Upper lobe of right lung (tissue), 1 donor: Measurements from ENCODE around the gene CIRBP. TPM values are rescaled to one million over a fixed set of nuclear protein-coding genes. Genes with fewer than 3 reads are reported as not detected.

ENCODE experiments used
- ATAC-seq: fragments of 200-7000 bp; cut with Tn5 transposase; one replicate; pipeline ENCODE4 v1.9.1; 2020; ENCODE audit warnings: mild to moderate bottlenecking, moderate library complexity
- DNase-seq: peaks from one replicate; pipeline ENCODE4 v3.0.0-alpha.2; 2020
- H3K27ac ChIP-seq: fragments of 200-600 bp; one replicate; pipeline ENCODE4 v1.8.0; 2022
- H3K27me3 ChIP-seq: fragments of 200-600 bp; one replicate; pipeline ENCODE4 v1.8.0; 2022; ENCODE audit warnings: mild to moderate bottlenecking
- H3K36me3 ChIP-seq: fragments of 200-600 bp; one replicate; pipeline ENCODE4 v1.8.0; 2022
- H3K4me1 ChIP-seq: fragments of 200-600 bp; one replicate; pipeline ENCODE4 v1.8.0; 2022
- H3K4me3 ChIP-seq: fragments of 200-600 bp; one replicate; pipeline ENCODE4 v1.8.0; 2022; ENCODE audit warnings: mild to moderate bottlenecking
- H3K9me3 ChIP-seq: fragments of 200-600 bp; one replicate; pipeline ENCODE4 v1.8.0; 2022
- CTCF ChIP-seq: fragments of 200-600 bp; IDR thresholded peaks from one replicate; pipeline ENCODE4 v1.8.0; 2022; ENCODE audit warnings: antibody characterized with exemption
- intact Hi-C: fragments of 100-400 bp; cut with DNase I; formaldehyde crosslinking; loops from one replicate; pipeline ENCODE4 v1.11.0; 2022
- total RNA-seq: library from RNA; stranded (reverse); fragmentation: NEBNext Ultra II Directional; extraction: Animal tissue kit (Norgen Biotek cat#: 25700); gene quantifications from one replicate; pipeline ENCODE4 v1.2.1, GENCODE V29; 2021
- donor health status: DM: no; HTN: yes; CAD: no; lungs with severe emphysema.

Gene CIRBP
- total RNA-seq, 1 donor from 2014 or later: 322 TPM

- Histone ChIP-seq H3K27me3 (no peaks in the 10 kb centered on the region), H3K9me3 (no peaks in the 10 kb centered on the region), H3K4me1 (peaks cover 72% of the 10 kb centered on the region), H3K27ac (peak overlapping the region; percentile 95), H3K36me3 (peaks cover 19% of the 10 kb centered on the region), H3K4me3 (peak overlapping the region; percentile 76)
- intact Hi-C loops: no loop called here
- DNase-seq: peak; percentile 73
- no peak for TF ChIP-seq CTCF
- no peak for ATAC-seq
These were observed 7.7 kb upstream of the CIRBP start for GRCh38 chr19:1261538-1261797.

DNA sequence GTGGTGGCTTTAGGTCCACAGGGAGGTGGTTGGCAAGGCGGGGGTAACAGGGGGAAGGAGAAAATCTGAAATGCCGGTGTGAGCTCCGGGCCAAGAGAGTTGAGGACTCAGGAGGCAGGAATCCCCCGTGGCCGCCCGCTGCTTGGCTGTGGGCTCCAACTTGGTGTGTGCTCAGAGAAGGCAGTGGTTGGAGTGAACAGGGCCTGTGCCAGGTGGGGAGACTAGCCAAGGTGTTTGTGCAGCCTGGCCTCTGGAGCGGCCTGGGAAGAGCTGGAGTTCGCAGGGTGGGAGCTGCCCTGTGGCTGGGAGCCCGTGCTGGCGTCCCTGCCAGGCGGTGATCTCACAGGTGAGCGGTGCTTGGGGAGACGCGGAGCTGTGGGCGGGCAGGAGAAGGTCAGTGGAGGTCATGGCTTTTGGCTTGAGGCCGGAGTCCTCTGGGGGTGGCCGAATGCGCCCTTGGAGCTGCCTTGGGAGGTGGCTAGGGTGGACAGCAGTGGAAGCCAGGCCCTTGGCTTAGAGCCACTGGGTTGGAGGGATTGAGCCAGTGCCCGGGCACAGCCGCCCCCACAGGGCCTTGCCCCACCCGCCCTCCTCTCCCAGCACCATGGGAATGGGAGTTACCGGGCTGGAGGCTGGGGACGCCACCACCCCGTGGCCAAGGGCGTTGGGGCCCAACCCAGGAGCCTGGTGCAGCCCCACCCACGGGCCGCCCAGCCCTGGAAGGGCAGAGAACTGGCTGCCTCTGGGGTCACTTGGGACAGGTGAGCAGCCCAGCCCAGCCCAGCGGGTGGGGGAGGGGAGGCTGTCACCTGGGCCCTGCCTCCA, 7.1 kb upstream of the CIRBP start:
- intact Hi-C loops: no loop called here
- peaks cover 13% of the 10 kb centered on the region for H3K36me3 ChIP-seq
- H3K27ac ChIP-seq: peak overlapping the region; percentile 95
- peak; percentile 95 for DNase-seq
- peak overlapping the region; percentile 76 for H3K4me3 ChIP-seq
- peak; percentile 55 for ATAC-seq
- H3K4me1 ChIP-seq: peaks cover 71% of the 10 kb centered on the region
- H3K27me3 ChIP-seq: no peaks in the 10 kb centered on the region
- no peaks in the 10 kb centered on the region for H3K9me3 ChIP-seq
- no peak for TF ChIP-seq CTCF

DNA sequence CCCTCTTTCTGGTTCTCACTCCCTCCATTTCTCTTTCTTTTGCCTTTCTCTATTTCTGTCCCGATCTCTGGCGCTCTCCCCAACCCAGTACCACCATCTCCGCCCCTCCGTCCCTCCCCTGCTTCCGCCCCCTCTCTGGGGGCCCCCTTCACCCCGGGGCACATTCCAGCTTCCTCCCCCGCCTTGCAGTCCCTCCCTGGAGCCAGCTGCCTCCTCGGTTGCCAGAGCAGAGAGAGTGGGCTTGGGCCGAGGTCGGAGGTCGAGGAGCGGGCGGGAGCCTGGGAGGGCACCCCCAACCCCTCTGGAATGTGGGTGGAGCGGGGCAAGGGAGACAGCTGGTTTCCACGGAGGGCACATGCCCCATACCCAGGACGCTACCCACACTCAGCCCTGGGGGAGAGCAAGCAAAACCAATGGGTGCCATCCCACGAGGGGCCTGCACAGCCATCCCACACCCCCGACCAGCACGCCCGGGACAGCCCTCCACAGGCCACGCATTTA, 6.5 kb upstream of the CIRBP start:
- ATAC-seq (no peak), DNase-seq (no peak)
- Histone ChIP-seq H3K27ac (peak overlapping the region; percentile 95), H3K9me3 (no peaks in the 10 kb centered on the region), H3K27me3 (no peaks in the 10 kb centered on the region), H3K36me3 (peaks cover 7% of the 10 kb centered on the region), H3K4me3 (no peak overlapping the region), H3K4me1 (peaks cover 71% of the 10 kb centered on the region)
- intact Hi-C loops: no loop called here
- no peak for TF ChIP-seq CTCF

- H3K4me1 ChIP-seq: peaks cover 71% of the 10 kb centered on the region
- intact Hi-C loops: no loop called here
- no peak for ATAC-seq
These were observed 5.9 kb upstream of the CIRBP start for GRCh38 chr19:1263188-1263587.

GRCh38 chr19:1264801-1265614, 4.1 kb upstream of the CIRBP start:
- H3K4me1 ChIP-seq: peaks cover 60% of the 10 kb centered on the region

More at GRCh38 chr19:1263188-1263587, 5.9 kb upstream of the CIRBP start:
- no peak for DNase-seq
- no peaks in the 10 kb centered on the region for H3K27me3 ChIP-seq
- no peaks in the 10 kb centered on the region for H3K9me3 ChIP-seq
- H3K4me3 ChIP-seq: no peak overlapping the region
- peaks cover 2% of the 10 kb centered on the region for H3K36me3 ChIP-seq
- TF ChIP-seq CTCF: no peak
- H3K27ac ChIP-seq: peak overlapping the region; percentile 95

More at GRCh38 chr19:1264801-1265614, 4.1 kb upstream of the CIRBP start:
- Histone ChIP-seq H3K36me3 (no peaks in the 10 kb centered on the region), H3K27ac (peak overlapping the region; percentile 80), H3K4me3 (peak overlapping the region; percentile 58), H3K9me3 (no peaks in the 10 kb centered on the region), H3K27me3 (no peaks in the 10 kb centered on the region)
- intact Hi-C loops: no loop called here
- ATAC-seq (no peak), DNase-seq (peak; percentile 82)
- TF ChIP-seq CTCF: no peak
